Measurements from ENCODE around the gene GORASP1. TPM values are rescaled to one million over a fixed set of nuclear protein-coding genes. Genes with fewer than 3 reads are reported as not detected.

GORASP1 gene
- total RNA-seq, 1 experiment from 2014 or later, result 12.3 TPM

DNA sequence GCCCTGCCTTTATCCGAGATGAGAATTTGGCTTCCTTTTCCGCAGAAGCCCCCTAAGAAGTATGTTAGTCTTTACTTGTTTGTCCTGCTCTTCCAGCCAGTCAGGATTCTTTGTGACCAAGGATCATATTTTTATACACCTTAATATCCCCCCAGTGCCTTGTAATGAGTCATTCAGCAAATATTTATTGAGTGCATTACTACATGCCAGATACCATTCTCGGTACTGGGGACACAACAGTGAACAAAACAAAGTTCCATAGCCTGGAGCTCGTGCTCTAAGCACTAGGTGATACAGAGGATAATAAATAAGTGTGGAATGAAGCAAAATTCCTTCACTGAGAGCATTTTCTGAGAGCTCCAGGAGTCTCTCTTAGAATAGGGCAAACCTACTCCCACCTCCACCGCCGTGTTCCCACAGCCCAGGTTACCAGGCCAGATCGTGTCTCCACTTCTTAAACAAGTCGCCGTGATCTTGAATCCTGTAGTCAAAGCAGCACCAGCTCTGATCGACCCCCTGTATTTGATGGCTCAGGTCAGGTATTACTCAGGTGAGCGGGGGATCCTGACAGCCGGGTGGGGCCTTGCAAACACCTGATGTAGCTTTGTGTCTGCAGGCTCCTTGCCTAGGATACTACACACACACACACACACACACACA, 18.5 kb upstream of the GORASP1 start:
- no peak for DNase-seq (ENCODE audit: low spot score)

DNA sequence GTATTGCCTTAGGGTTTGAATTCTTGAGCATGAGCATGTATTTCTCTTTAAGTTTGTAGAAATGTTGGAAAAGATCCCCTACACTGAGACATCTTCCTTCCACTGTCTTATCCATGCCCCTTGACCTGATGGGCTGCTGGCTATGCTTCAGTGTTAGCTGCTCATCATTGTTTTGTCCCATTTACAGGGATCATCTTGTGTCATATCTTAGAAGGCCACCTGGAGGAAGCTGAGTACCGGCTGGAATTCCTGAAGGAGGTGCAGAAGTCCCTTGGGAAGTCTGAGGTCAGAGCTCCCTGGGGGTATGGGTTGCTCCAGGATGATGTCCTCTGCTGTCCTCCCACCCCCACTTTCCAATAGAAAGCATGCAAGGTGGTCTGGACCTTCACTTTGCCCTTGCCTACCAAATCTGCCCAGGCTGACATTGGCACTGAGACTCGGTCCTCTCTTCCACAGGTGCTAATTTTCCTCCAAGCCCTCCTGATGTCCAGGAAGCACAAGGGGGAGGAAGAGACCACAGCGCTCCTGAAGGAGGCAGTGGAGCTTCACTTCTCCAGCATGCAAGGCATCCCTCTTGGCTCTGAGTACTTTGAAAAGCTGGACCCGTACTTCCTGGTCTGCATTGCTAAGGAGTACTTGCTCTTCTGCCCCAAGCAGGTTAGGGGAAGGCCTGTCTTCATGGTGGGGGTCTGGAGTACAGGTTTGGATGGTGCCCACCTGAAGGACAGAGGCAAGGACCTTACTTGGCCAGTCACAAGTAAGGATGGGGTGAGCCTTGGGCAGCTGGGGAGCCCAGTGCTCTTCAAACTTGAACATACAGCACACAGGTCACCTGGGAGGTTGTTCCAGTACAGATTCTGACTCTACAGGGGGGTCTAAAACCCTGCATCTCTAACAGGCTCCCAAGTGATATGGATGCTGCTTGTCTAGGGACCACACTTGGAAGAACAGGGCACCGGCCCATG, 17.7 kb upstream of the GORASP1 start:
- DNase-seq (ENCODE audit: low spot score), result peak; percentile 13

GRCh38 chr3:39122813-39123212, 15.4 kb upstream of the GORASP1 start:
- DNase-seq (ENCODE audit: low spot score), result no peak

- DNase-seq (ENCODE audit: low spot score), result no peak
Observed at GRCh38 chr3:39121621-39122020, 14.2 kb upstream of the GORASP1 start.

- DNase-seq (ENCODE audit: low spot score), result no peak
Observed at GRCh38 chr3:39118931-39119660, 11.7 kb upstream of the GORASP1 start.

- no peak for DNase-seq (ENCODE audit: low spot score)
Observed at GRCh38 chr3:39118079-39118478, 10.7 kb upstream of the GORASP1 start.

DNA sequence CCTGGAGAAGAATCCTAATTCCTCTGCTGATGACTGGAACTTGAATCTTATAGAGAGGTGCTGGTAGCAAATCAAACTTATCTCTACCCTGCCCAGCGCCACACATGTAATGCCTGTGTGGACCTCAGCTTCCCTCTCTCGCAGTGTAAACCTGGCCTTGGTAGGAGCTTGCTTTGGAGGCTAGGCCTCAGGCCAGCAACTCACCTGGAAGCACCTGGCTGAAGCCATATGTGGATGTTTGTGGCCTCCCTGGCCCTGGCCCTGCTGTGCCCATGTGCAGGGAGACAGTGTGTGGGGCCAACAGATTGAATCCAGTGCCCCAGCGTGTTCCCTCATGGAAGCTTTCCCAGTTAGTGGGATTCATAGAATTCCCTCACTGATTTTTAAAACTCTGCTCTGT, 8.4 kb upstream of the GORASP1 start:
- no peak for DNase-seq (ENCODE audit: low spot score)

DNA sequence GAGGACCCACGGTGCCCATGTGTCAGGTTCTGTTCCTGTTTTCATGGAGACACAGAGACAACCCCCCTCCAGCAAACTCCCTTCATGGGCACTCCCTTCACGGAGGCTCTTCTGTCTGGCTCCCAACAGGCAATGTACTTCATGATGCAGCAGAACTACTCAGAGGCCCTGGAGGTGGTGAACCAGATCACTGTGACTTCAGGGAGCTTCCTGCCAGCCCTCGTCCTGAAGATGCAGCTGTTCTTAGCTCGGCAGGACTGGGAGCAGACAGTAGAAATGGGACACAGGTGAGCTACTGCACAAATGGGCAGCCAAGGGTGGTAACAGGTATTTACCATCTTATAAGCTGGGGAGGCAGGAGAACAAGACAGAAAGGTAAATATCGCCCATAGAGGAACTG, 7.0 kb upstream of the GORASP1 start:
- DNase-seq (ENCODE audit: low spot score), result no peak

GRCh38 chr3:39113291-39113690, 5.9 kb upstream of the GORASP1 start:
- DNase-seq (ENCODE audit: low spot score), result no peak

DNA sequence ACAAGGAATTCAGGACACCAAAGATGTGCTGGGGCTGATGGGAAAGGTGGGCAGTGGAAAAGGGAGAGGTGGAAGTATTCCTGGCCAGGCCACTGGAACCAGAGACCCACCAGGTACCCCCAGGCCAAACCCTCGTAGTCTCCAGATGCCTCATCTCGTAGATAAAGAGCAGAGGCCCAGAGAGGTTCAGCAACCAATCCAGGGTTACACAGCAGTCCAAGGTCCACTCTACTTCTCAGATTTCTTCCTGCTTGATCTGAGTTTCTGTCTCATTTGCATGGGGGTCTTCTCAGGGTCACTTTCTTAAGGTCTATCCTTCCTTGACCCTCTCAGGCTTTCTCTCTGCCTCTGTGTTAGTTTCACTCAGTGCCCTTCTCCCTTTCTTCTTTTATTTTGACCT, 5.1 kb upstream of the GORASP1 start:
- no peak for DNase-seq (ENCODE audit: low spot score)

DNA sequence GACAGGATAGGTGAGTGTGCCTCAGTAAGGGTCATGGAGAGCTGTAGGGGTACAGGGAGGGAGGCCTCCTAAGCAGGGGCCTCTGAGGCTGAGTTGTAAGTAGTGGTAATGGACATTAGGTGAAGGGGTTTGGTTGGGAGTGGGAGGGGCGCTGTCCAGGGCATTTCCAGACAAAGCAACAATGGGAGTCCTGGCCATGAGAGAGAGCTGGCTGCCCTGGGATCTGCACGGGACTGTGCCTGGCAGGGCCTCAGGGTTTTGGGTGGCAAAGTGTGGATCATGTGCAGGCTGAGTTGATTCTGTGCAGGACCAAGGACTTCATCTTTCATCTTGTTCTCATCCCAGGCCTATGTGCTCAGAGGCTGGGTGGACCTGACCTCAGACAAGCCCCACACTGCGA, 4.7 kb upstream of the GORASP1 start:
- DNase-seq (ENCODE audit: low spot score), result no peak

DNA sequence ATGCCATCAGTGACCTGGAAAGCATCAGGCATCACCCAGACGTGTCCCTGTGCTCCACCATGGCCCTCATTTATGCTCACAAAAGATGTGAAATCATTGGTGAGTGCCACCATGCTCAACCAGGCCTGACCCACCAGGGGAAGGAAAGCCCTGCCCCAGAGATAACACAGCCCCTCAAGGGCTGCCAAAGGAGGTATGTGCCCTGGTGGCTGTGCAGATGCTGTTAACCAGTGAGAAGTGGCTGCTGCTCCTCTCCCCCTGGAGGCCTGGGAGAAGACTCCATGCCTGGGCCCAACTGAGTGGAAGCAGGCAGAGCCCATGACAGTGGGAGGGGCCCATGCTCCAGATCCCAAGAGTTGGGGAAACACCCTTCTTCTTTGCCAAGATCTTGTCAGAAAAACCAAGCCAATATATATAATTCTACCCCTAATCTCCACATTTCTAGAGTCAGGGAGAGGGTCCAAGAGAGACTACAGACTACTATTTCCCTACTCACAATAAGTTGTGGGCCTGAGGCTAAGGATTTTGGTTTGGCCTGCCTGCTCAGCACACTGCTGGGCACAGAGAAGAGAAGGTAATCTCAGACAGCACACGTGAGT, 2.7 kb upstream of the GORASP1 start:
- DNase-seq (ENCODE audit: low spot score), result no peak

GRCh38 chr3:39109086-39109485, 1.7 kb upstream of the GORASP1 start:
- no peak for DNase-seq (ENCODE audit: low spot score)

DNA sequence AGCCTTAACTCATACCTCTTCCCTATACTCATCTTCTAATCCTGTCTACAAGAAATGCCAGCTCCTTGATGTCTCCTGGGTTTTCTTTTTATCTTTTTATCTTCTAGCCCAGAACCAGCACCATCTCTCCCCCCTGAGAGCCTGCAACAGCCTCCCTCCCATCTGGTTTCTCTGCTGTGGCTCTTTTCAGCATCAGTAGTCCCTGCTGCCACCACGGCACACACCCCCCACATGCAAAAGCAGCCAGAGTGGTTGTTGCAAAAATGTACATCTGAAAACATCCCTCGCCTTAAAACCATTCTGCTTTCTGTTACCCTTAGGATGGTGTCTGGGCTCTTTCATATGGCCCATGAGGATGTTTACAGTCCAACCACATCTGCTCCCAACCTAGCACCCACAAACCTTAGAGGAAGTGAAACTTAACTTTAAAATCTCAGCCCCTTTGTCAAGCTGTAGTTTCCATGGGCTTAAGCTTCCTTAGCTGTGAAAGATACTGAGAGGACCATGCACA, 828 bp upstream of the GORASP1 start:
- DNase-seq (ENCODE audit: low spot score), result no peak

GRCh38 chr3:39106851-39107387, 508 bp downstream of the GORASP1 start:
- DNase-seq (ENCODE audit: low spot score), result no peak

- DNase-seq (ENCODE audit: low spot score), result no peak
Observed at GRCh38 chr3:39106281-39106811, 1.1 kb downstream of the GORASP1 start.

- no peak for DNase-seq (ENCODE audit: low spot score)
Observed at GRCh38 chr3:39105687-39106063, 1.8 kb downstream of the GORASP1 start.

DNA sequence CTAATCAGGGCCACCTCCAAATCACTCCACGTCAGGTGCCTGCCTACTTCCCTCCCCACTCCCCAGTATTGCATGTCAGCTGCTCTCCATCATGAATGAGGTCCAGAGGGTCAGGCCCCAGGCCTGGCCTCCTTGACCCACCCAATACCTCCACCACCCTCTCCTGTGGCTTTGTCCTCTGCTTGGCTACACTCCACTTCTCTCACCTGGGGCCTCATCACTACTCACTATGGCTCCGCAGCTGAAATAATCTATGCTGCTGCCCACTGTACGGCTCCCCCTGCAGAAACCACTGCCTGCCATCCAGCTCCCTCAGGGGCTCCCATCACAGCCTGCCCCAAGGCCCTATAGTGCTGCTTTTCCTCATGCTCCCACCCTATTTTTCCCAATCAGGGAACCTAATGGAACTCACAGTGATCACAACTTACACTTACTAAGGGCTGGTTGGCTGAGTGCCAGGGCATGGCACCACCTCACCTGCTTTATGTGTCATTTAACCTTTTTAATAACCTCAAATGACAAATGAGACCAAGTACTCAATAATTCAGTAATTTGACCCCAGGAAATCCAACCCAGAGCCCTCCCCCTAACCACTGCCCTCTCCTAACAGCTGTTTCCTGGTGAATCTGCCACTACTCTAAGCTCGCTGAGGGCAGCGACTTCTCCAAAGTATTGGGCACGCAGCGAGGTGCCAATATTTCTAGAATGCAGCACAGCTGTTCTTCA, 2.3 kb downstream of the GORASP1 start:
- no peak for DNase-seq (ENCODE audit: low spot score)

DNA sequence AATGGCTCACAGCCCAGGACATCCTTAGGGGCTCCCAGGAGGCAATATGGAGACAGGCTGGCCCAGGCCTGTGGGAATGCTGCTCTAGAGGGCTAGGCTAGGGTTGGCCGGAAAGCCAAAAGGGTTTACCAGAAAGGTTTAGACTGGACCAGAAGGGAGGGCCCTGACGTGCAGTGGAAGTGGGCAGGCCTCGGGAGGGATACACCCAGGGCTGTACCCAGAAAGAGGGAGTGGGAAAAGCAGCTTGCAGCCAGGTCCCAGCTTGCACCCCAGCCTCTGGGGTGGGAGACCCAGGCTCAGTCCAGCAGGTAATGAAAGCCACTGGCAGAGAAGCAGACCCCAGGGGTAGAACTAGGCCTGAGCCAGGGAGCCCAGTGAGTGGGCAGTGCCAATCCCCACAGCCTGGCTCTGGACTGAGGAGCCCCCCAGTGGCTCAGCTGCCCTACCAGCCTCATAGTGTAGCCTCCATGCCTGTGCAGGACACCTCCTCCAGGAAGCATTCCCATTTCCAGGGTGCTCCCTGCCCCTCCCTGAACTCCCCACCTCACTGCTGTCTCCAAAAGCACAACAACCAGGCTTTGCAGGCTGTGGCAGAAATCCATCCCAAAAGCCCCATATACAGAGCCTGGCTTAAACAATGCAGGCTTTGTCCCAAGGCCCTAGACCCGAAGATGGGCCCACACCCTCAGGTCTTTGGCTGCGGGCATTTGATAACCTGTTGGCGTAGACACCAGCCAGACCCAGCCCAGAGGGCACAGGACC, 3.5 kb downstream of the GORASP1 start:
- no peak for DNase-seq (ENCODE audit: low spot score)

GRCh38 chr3:39103324-39103693, 4.1 kb downstream of the GORASP1 start:
- no peak for DNase-seq (ENCODE audit: low spot score)

Data from H4 (cell line).